Natural killer cell (primary cell): ENCODE results near the gene NRP1. TPM values are rescaled to one million over a fixed set of nuclear protein-coding genes. Genes with fewer than 3 reads are reported as not detected.

ENCODE experiments used
- ATAC-seq, 3 donors: fragments of 150-1000 bp in 2 of 3; fragments of 200-7000 bp in 1 of 3; cut with Tn5 transposase; 1 replicate in 1 of 3; 2 replicates in 2 of 3; pipeline ENCODE4 v1.10.0; 2021; ENCODE audit warnings: mild to moderate bottlenecking in 2 of 3, moderate library complexity in 2 of 3
- DNase-seq, 2 donors: peaks; one replicate each; pipeline versions ENCODE4 v3.0.0 to v3.0.0-alpha.2; 2013 to 2021; ENCODE audit warnings: mixed read lengths in 1 of 2
- H3K27ac ChIP-seq: one replicate; pipeline ENCODE4 v1.5.1; 2013; ENCODE audit warnings: mild to moderate bottlenecking, low read length
- H3K27me3 ChIP-seq: one replicate; pipeline ENCODE4 v1.6.1; 2013; ENCODE audit warnings: low read length; ENCODE audit not compliant: control insufficient read depth, insufficient read depth
- H3K36me3 ChIP-seq: one replicate; pipeline ENCODE4 v1.6.1; 2013; ENCODE audit warnings: low read length; ENCODE audit not compliant: control insufficient read depth, insufficient read depth
- H3K4me1 ChIP-seq: one replicate; pipeline ENCODE4 v1.6.1; 2013; ENCODE audit warnings: low read length; ENCODE audit not compliant: control insufficient read depth, insufficient read depth
- H3K4me3 ChIP-seq: one replicate; pipeline ENCODE4 v1.5.1; 2013; ENCODE audit warnings: low read length
- H3K9me3 ChIP-seq: one replicate; pipeline ENCODE4 v1.6.1; 2013; ENCODE audit warnings: low read length; ENCODE audit not compliant: control insufficient read depth, insufficient read depth
- H3K27ac Mint-ChIP-seq, 2 donors: one replicate each; pipeline ENCODE4 v1.8.0; 2022; ENCODE audit warnings: mild to moderate bottlenecking in 2 of 2, mixed read lengths in 2 of 2, moderate library complexity in 1 of 2
- H3K27me3 Mint-ChIP-seq, 2 donors: one replicate each; pipeline ENCODE4 v1.8.0; 2022; ENCODE audit warnings: low read depth in 2 of 2, mixed read lengths in 2 of 2
- H3K36me3 Mint-ChIP-seq: one replicate; pipeline ENCODE4 v1.8.0; 2022; ENCODE audit warnings: mixed read lengths
- H3K4me1 Mint-ChIP-seq, 2 donors: one replicate each; pipeline ENCODE4 v1.8.0; 2022; ENCODE audit warnings: mixed read lengths in 2 of 2
- H3K4me3 Mint-ChIP-seq: one replicate; pipeline ENCODE4 v1.8.0; 2022; ENCODE audit warnings: mild to moderate bottlenecking, moderate library complexity, mixed read lengths
- H3K9me3 Mint-ChIP-seq, 2 donors: one replicate each; pipeline ENCODE4 v1.8.0; 2022; ENCODE audit warnings: mixed read lengths in 2 of 2
- CTCF ChIP-seq: fragments of 200-600 bp; IDR thresholded peaks from one replicate; pipeline ENCODE4 v1.8.0; 2022; ENCODE audit warnings: antibody characterized with exemption
- WGBS: methylation state at CpG from one replicate; pipeline ENCODE4 v1.1.7; 2013; ENCODE audit warnings: missing lambda C conversion rate; ENCODE audit not compliant: insufficient coverage; 5-methylcytosine and 5-hydroxymethylcytosine counted together
- intact Hi-C: fragments of 100-400 bp; cut with micrococcal nuclease; formaldehyde crosslinking; loops from one replicate; pipeline ENCODE4 v1.14.2; 2022
- total RNA-seq, 4 donors: library from RNA; stranded (reverse); fragments of 120-200 nt in 1 of 4; gene quantifications; one replicate each; pipeline versions ENCODE4 v1.2.3 to v1.2.4, GENCODE V29; 2013 to 2022

NRP1 gene
- total RNA-seq, 3 donors from 2014 or later (not counting 1 experiment from before 2014, with no cell fraction given): 0.16 to 1.5 TPM; not detected in 1

GRCh38 chr10:33211106-33211878 is 123.2 kb downstream of the NRP1 start:
- DNase-seq: peak in 1 of 2 donors; percentile 58
- peak overlapping the region; percentile 84 to 87 for H3K27ac Mint-ChIP-seq
- H3K9me3 Mint-ChIP-seq: no peaks in the 10 kb centered on the region
- peaks cover 12 to 19% of the 10 kb centered on the region in 2 donors for H3K4me1 Mint-ChIP-seq
- no peaks in the 10 kb centered on the region for H3K27me3 ChIP-seq
- peak; percentile 86 to 94 (median 90) for ATAC-seq
- peak overlapping the region; percentile 53 for H3K27ac ChIP-seq
- H3K4me3 Mint-ChIP-seq: peak overlapping the region; percentile 81
- H3K4me3 ChIP-seq: no peak overlapping the region
- intact Hi-C loops: no loop called here
- no peaks in the 10 kb centered on the region for H3K36me3 Mint-ChIP-seq
- H3K4me1 ChIP-seq: peaks cover 8% of the 10 kb centered on the region
- 32% methylated on average over 10 of the region's 10 CpGs for WGBS
- H3K27me3 Mint-ChIP-seq: no peaks in the 10 kb centered on the region
- H3K36me3 ChIP-seq: no peaks in the 10 kb centered on the region
- no peak for TF ChIP-seq CTCF
- no peaks in the 10 kb centered on the region for H3K9me3 ChIP-seq

GRCh38 chr10:33209802-33210201 is 124.7 kb downstream of the NRP1 start:
- 97% methylated on average over 3 of the region's 3 CpGs for WGBS
- ATAC-seq (no peak), DNase-seq (no peak)
- no peaks in the 10 kb centered on the region for H3K36me3 ChIP-seq
- no peaks in the 10 kb centered on the region for H3K9me3 ChIP-seq
- Mint-ChIP-seq H3K36me3 (no peaks in the 10 kb centered on the region), H3K4me1 (peaks cover 12 to 19% of the 10 kb centered on the region in 2 donors), H3K4me3 (no peak overlapping the region), H3K27me3 (no peaks in the 10 kb centered on the region), H3K9me3 (no peaks in the 10 kb centered on the region), H3K27ac (no peak overlapping the region)
- no peak for TF ChIP-seq CTCF
- H3K27ac ChIP-seq: no peak overlapping the region
- H3K4me3 ChIP-seq: no peak overlapping the region
- H3K4me1 ChIP-seq: peaks cover 8% of the 10 kb centered on the region
- intact Hi-C loops: no loop called here
- H3K27me3 ChIP-seq: no peaks in the 10 kb centered on the region

GRCh38 chr10:33208166-33208565 is 126.3 kb downstream of the NRP1 start:
- no peak for TF ChIP-seq CTCF
- Histone ChIP-seq H3K36me3 (no peaks in the 10 kb centered on the region), H3K9me3 (no peaks in the 10 kb centered on the region), H3K27ac (no peak overlapping the region), H3K27me3 (no peaks in the 10 kb centered on the region), H3K4me1 (peaks cover 8% of the 10 kb centered on the region), H3K4me3 (no peak overlapping the region)
- Mint-ChIP-seq H3K27me3 (no peaks in the 10 kb centered on the region), H3K4me1 (peaks cover 12% of the 10 kb centered on the region in 2 donors), H3K9me3 (no peaks in the 10 kb centered on the region), H3K4me3 (no peak overlapping the region), H3K27ac (no peak overlapping the region), H3K36me3 (no peaks in the 10 kb centered on the region)
- ATAC-seq: no peak
- WGBS: 93% methylated on average over 4 of the region's 4 CpGs
- DNase-seq: no peak
- intact Hi-C loops: no loop called here

- no peak overlapping the region for H3K4me3 ChIP-seq
- WGBS: 79% methylated on average over 7 of the region's 7 CpGs
- no peak overlapping the region for H3K27ac Mint-ChIP-seq
- no peaks in the 10 kb centered on the region for H3K9me3 ChIP-seq
- DNase-seq (no peak), ATAC-seq (no peak)
- H3K36me3 ChIP-seq: no peaks in the 10 kb centered on the region
- intact Hi-C loops: no loop called here
- H3K4me1 Mint-ChIP-seq: no peaks in the 10 kb centered on the region
- no peaks in the 10 kb centered on the region for H3K4me1 ChIP-seq
- no peaks in the 10 kb centered on the region for H3K27me3 Mint-ChIP-seq
- TF ChIP-seq CTCF: no peak
- H3K9me3 Mint-ChIP-seq: no peaks in the 10 kb centered on the region
- no peaks in the 10 kb centered on the region for H3K27me3 ChIP-seq
- H3K4me3 Mint-ChIP-seq: no peak overlapping the region
- no peaks in the 10 kb centered on the region for H3K36me3 Mint-ChIP-seq
- H3K27ac ChIP-seq: no peak overlapping the region
Measured at GRCh38 chr10:33204031-33204430, 130.4 kb downstream of the NRP1 start.
